A549 (cell line): Measurements from ENCODE around the gene DTD1. TPM values are rescaled to one million over a fixed set of nuclear protein-coding genes. Genes with fewer than 3 reads are reported as not detected.

Experiments
- ATAC-seq, 2 experiments: fragments of 200-7000 bp in 1 of 2; fragments of >200 bp in 1 of 2; cut with Nextera tagmentation in 1 of 2; cut with Tn5 transposase in 1 of 2; 3 replicates each; pipeline versions ENCODE4 v1.8.0 to v1.9.1; 2018 to 2020; ENCODE audit warnings: mild to moderate bottlenecking in 1 of 2, moderate library complexity in 1 of 2
- CTCF ChIA-PET: fragments of 300-600 bp; sonication (Branson Sonifier 250); formaldehyde crosslinking; extraction: SDS; loops from one replicate; lab custom pipeline; 2021; ENCODE audit warnings: antibody characterized with exemption, inconsistent platforms; lab: Yijun Ruan, JAX
- POLR2A ChIA-PET: fragments of 350-600 bp; formaldehyde crosslinking; extraction: SDS; loops from one replicate; lab custom pipeline; 2021; ENCODE audit warnings: antibody characterized with exemption, inconsistent platforms; lab: Yijun Ruan, JAX
- DNase-seq, 2 experiments: peaks; one replicate each; pipeline versions ENCODE4 v3.0.0 to v3.0.0-alpha.2; 2011 to 2016; ENCODE audit warnings: low read depth in 1 of 2, low spot score in 1 of 2
- FAIRE-seq: peaks from 2 replicates; lab custom pipeline; 2011; peaks lifted over from hg19 to GRCh38; lab: Jason Lieb, UNC
- H3K27ac ChIP-seq, 2 experiments: fragments of >200 bp; sonication (Bioruptor Twin); formaldehyde crosslinking; 3 replicates each; pipeline ENCODE4 v1.5.1; 2016 to 2017
- H3K4me1 ChIP-seq: fragments of >200 bp; sonication (Bioruptor Twin); formaldehyde crosslinking; 3 replicates; pipeline ENCODE4 v1.6.1; 2016
- H3K4me2 ChIP-seq: fragments of >200 bp; sonication (Bioruptor Twin); formaldehyde crosslinking; 3 replicates; pipeline ENCODE4 v1.6.1; 2016
- H3K4me3 ChIP-seq: fragments of >200 bp; sonication (Bioruptor Twin); formaldehyde crosslinking; 3 replicates; pipeline ENCODE4 v1.5.1; 2016
- H3K9me3 ChIP-seq: fragments of >200 bp; sonication (Bioruptor Twin); formaldehyde crosslinking; 3 replicates; pipeline ENCODE4 v1.6.1; 2016
- BCL3 ChIP-seq: fragments of >200 bp; sonication (Bioruptor Twin); formaldehyde crosslinking; IDR thresholded peaks from 3 replicates; pipeline ENCODE4 v1.6.1; 2016
- BHLHE40 ChIP-seq: IDR thresholded peaks from 2 replicates; pipeline ENCODE4 v1.6.1; 2012; ENCODE audit warnings: low read depth, low read length, inconsistent platforms
- CHD2 ChIP-seq: fragments of 150-350 bp; IDR thresholded peaks from 2 replicates; pipeline ENCODE4 v1.6.1; 2014; ENCODE audit warnings: low read length; ENCODE audit not compliant: partially characterized antibody
- CHD4 ChIP-seq: fragments of 200-600 bp; sonication (generic); IDR thresholded peaks from 2 replicates; pipeline ENCODE4 v1.6.1; 2016; ENCODE audit warnings: antibody characterized with exemption, mild to moderate bottlenecking, borderline replicate concordance
- E2F6 ChIP-seq: IDR thresholded peaks from 2 replicates; pipeline ENCODE4 v1.6.1; 2012; ENCODE audit warnings: low read depth, borderline replicate concordance
- EHF ChIP-seq: fragments of 250-450 bp; sonication (Bioruptor Pico); IDR thresholded peaks from 2 replicates; pipeline ENCODE4 v1.5.0; 2020; ENCODE audit warnings: mild to moderate bottlenecking
- EP300 ChIP-seq, 2 experiments: fragments of >200 bp; sonication (Bioruptor Twin); formaldehyde crosslinking; IDR thresholded peaks; 2 replicates in 1 of 2; 3 replicates in 1 of 2; pipeline ENCODE4 v1.6.1; 2016 to 2017
- ESRRA ChIP-seq: fragments of 150-350 bp; IDR thresholded peaks from 2 replicates; pipeline ENCODE4 v1.6.1; 2014; ENCODE audit warnings: mild to moderate bottlenecking, low read length, borderline replicate concordance
- FOSB ChIP-seq: fragments of 250-450 bp; sonication (Bioruptor Pico); IDR thresholded peaks from 2 replicates; pipeline ENCODE4 v1.5.0; 2020; ENCODE audit warnings: mild to moderate bottlenecking, moderate library complexity
- FOSL2 ChIP-seq, 2 experiments: fragments of 450-650 bp in 1 of 2; fragments of >200 bp in 1 of 2; sonication (Bioruptor Twin) in 1 of 2; formaldehyde crosslinking; IDR thresholded peaks; 2 replicates each; pipeline versions ENCODE4 v1.5.0 to v1.6.1; 2016 to 2020; ENCODE audit warnings: mild to moderate bottlenecking in 1 of 2, moderate library complexity in 1 of 2
- FOXS1 ChIP-seq: fragments of 250-450 bp; sonication (Bioruptor Pico); IDR thresholded peaks from 2 replicates; pipeline ENCODE4 v1.5.0; 2020; ENCODE audit warnings: mild to moderate bottlenecking, moderate library complexity
- GATA3 ChIP-seq: IDR thresholded peaks from 2 replicates; pipeline ENCODE4 v1.6.1; 2012; ENCODE audit warnings: borderline replicate concordance
- HEYL ChIP-seq: fragments of 250-450 bp; sonication (Bioruptor Pico); IDR thresholded peaks from 2 replicates; pipeline ENCODE4 v1.8.0; 2021; ENCODE audit warnings: mild to moderate bottlenecking, moderate library complexity
- HMGXB4 ChIP-seq: fragments of 250-450 bp; sonication (Bioruptor Pico); IDR thresholded peaks from 2 replicates; pipeline ENCODE4 v1.5.0; 2021; ENCODE audit warnings: mild to moderate bottlenecking, moderate library complexity, borderline replicate concordance
- JUNB ChIP-seq: fragments of >200 bp; sonication (Bioruptor Twin); formaldehyde crosslinking; IDR thresholded peaks from 2 replicates; pipeline ENCODE4 v1.6.1; 2016
- MAX ChIP-seq: IDR thresholded peaks from 2 replicates; pipeline ENCODE4 v1.6.1; 2012
- NFE2L2 ChIP-seq: fragments of 150-350 bp; conservative IDR thresholded peaks from 2 replicates; pipeline ENCODE4 v1.6.1; 2014; ENCODE audit warnings: low read length
- NPAS2 ChIP-seq: fragments of 250-450 bp; sonication (Bioruptor Pico); IDR thresholded peaks from 2 replicates; pipeline ENCODE4 v1.8.0; 2022; ENCODE audit warnings: mild to moderate bottlenecking, moderate library complexity, borderline replicate concordance
- NR3C1 ChIP-seq: fragments of >200 bp; sonication (Bioruptor Twin); formaldehyde crosslinking; IDR thresholded peaks from 3 replicates; pipeline ENCODE4 v1.6.1; 2017
- POLR2A ChIP-seq: IDR thresholded peaks from 2 replicates; pipeline ENCODE4 v1.6.1; 2012; ENCODE audit warnings: mild to moderate bottlenecking, low read length
- RFX5 ChIP-seq: fragments of 450-650 bp; IDR thresholded peaks from 2 replicates; pipeline ENCODE4 v1.7.1; 2014; ENCODE audit warnings: antibody characterized with exemption, mild to moderate bottlenecking, moderate library complexity
- RNF2 ChIP-seq: fragments of 200-600 bp; sonication (generic); IDR thresholded peaks from 2 replicates; pipeline ENCODE4 v1.6.1; 2016; ENCODE audit warnings: low read depth, mild to moderate bottlenecking, antibody characterized with exemption, moderate library complexity, borderline replicate concordance
- TP53 ChIP-seq: fragments of 250-450 bp; sonication (Bioruptor Pico); IDR thresholded peaks from 2 replicates; pipeline ENCODE4 v1.5.0; 2021; ENCODE audit warnings: mild to moderate bottlenecking, moderate library complexity
- ZNF302 ChIP-seq: fragments of 250-450 bp; sonication (Bioruptor Pico); IDR thresholded peaks from 2 replicates; pipeline ENCODE4 v1.9.0; 2021; ENCODE audit warnings: inconsistent platforms, mild to moderate bottlenecking, moderate library complexity
- WGBS: methylation state at CpG from one replicate; pipeline ENCODE4 v1.1.6; 2017; ENCODE audit errors: missing lambda C conversion rate; 5-methylcytosine and 5-hydroxymethylcytosine counted together
- polyA plus RNA-seq, 4 experiments: library from polyadenylated mRNA; depleted of rRNA in 3 of 4; stranded (reverse); fragments of >200 nt; fragmentation: RNase III in 1 of 4; extraction: RNeasy Plus Mini Kit Qiagen cat#74134 plus additional on column Dnase treatment in 1 of 4; gene quantifications; 2 replicates in 3 of 4; 3 replicates in 1 of 4; pipeline ENCODE4 v1.2.3, GENCODE V29; 2011 to 2017

Gene DTD1
- polyA plus RNA-seq, 2 of the 4 experiments (the other 2 are of a cell fraction), result 72.8 to 99.3 TPM

GRCh38 chr20:18639501-18639979 is 51.7 kb downstream of the DTD1 start:
- TF ChIP-seq CHD4 (no peak), FOXS1 (CRISPR knock-in tag) (no peak), FOSB (CRISPR knock-in tag) (no peak), TP53 (CRISPR knock-in tag) (no peak), NPAS2 (no peak), NR3C1 (no peak), RFX5 (no peak)
- H3K27ac ChIP-seq, result no peak overlapping the region
- H3K4me3 ChIP-seq, result no peak overlapping the region
- WGBS, result 84% methylated on average over 9 of the region's 9 CpGs
- no peaks in the 10 kb centered on the region for H3K4me1 ChIP-seq
- H3K4me2 ChIP-seq, result no peak overlapping the region
- DNase-seq (no peak), FAIRE-seq (no peak), ATAC-seq (no peak)
- ChIA-PET CTCF (interaction anchor here (0.7 kb wide), 1 partner anchor 29 kb away, joined by 4 read pairs; no protein-coding TSS in a partner anchor), POLR2A (no interaction called here)
- no peaks in the 10 kb centered on the region for H3K9me3 ChIP-seq

GRCh38 chr20:18645196-18645745 is 57.4 kb downstream of the DTD1 start:
- TF ChIP-seq JUNB (no peak), HMGXB4 (CRISPR knock-in tag) (no peak), HEYL (no peak), ESRRA (no peak), GATA3 (no peak), BHLHE40 (no peak)
- TF ChIP-seq, all 56 proteins: peak for 0
- no peak overlapping the region for H3K4me3 ChIP-seq
- no peaks in the 10 kb centered on the region for H3K9me3 ChIP-seq
- WGBS, result 85% methylated on average over 3 of the region's 3 CpGs
- no peak overlapping the region for H3K27ac ChIP-seq
- DNase-seq (no peak), ATAC-seq (no peak), FAIRE-seq (peak; percentile 74)
- H3K4me1 ChIP-seq, result peaks cover 9% of the 10 kb centered on the region
- ChIA-PET POLR2A (no interaction called here), CTCF (interaction anchor here (2.3 kb wide), 1 partner anchor 13 kb away, joined by 8 read pairs; no protein-coding TSS in a partner anchor)
- no peak overlapping the region for H3K4me2 ChIP-seq

- ChIA-PET CTCF (no interaction called here), POLR2A (no interaction called here)
- Histone ChIP-seq H3K4me1 (peaks cover 9% of the 10 kb centered on the region), H3K4me3 (no peak overlapping the region), H3K9me3 (no peaks in the 10 kb centered on the region), H3K4me2 (no peak overlapping the region), H3K27ac (no peak overlapping the region)
- TF ChIP-seq CHD2 (no peak), BCL3 (no peak), NFE2L2 (no peak), MAX (no peak), POLR2A (no peak), EHF (CRISPR knock-in tag) (no peak), ZNF302 (CRISPR knock-in tag) (no peak), EP300 (IDR thresholded peaks at IDR 0.05) (no peak), NPAS2 (no peak), FOSL2 (IDR thresholded peaks at IDR 0.05) (no peak), FOSL2 (CRISPR knock-in tag; IDR thresholded peaks at IDR 0.05) (no peak), RNF2 (no peak), E2F6 (no peak)
- ATAC-seq, result no peak
- no peak for DNase-seq
- no peak for FAIRE-seq
- 87% methylated on average over 6 of the region's 6 CpGs for WGBS
Measured at GRCh38 chr20:18645851-18646250, 58.0 kb downstream of the DTD1 start.
